GM12891 (cell line): ENCODE measurements around the gene PPDPF.

ENCODE experiments used
- POLR2A ChIP-seq: IDR thresholded peaks from 2 replicates; pipeline ENCODE4 v1.6.1; 2011; ENCODE audit warnings: low read depth, low read length, control low read depth
- POLR2AphosphoS5 ChIP-seq: IDR thresholded peaks from 2 replicates; pipeline ENCODE4 v1.6.1; 2011; ENCODE audit warnings: low read depth, low read length, control low read depth
- SPI1 ChIP-seq: IDR thresholded peaks from 2 replicates; pipeline ENCODE4 v1.6.1; 2011; ENCODE audit warnings: low read depth, low read length, control low read depth
- TAF1 ChIP-seq: IDR thresholded peaks from 2 replicates; pipeline ENCODE4 v1.6.1; 2011; ENCODE audit warnings: low read depth, low read length, control low read depth

DNA sequence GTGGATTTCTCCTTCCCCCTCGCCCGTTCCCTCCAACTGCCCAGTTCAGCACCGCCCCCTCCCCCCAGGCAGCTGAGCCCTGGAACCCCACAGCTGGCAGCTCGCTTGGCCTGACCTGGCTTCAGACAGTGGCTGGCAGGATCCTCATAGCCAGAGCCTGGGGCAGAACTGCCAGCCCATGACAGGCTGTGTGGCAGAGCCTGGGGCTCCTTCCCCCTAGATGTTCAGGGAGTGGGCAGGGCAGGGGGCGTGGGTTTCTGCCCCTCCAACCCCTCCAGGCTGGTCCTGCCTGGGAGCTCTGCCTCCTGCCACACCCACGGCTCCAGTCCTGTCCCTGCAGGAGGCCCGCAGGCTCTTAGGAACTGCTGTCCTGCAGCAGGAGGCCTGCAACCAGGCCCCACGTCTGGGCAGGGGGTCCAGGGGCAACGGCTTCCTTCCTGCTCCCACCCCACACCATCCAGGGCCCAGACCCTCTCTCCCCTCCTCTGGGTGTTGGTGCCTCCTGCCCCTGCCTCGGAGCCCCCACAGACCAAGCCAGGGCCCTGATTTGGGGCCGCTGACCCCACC lies 38.5 kb upstream of the PPDPF start:
- TF ChIP-seq POLR2A, result no peak
- no peak for TF ChIP-seq POLR2AphosphoS5
- TF ChIP-seq TAF1, result no peak
- no peak for TF ChIP-seq SPI1
